DND-41 (cell line): ENCODE results near the gene ACLY.

ENCODE experiments used
- ATAC-seq: fragments of 200-7000 bp; cut with Tn5 transposase; 3 replicates; pipeline ENCODE4 v1.9.1; 2021; ENCODE audit warnings: low read depth; ENCODE audit not compliant: insufficient read depth
- DNase-seq: peaks from one replicate; pipeline ENCODE4 v3.0.0-alpha.2; 2020
- H2AFZ ChIP-seq: 2 replicates; pipeline ENCODE4 v1.6.0; 2012; ENCODE audit warnings: low read depth, low read length
- H3K27ac ChIP-seq: 2 replicates; pipeline ENCODE4 v1.5.1; 2012; ENCODE audit warnings: low read length, inconsistent platforms
- H3K27me3 ChIP-seq: fragments of 200-600 bp; sonication (generic); 2 replicates; pipeline ENCODE4 v1.6.0; 2012; ENCODE audit warnings: low read length, mild to moderate bottlenecking, inconsistent platforms; ENCODE audit not compliant: insufficient read depth, poor library complexity
- H3K36me3 ChIP-seq: 2 replicates; pipeline ENCODE4 v1.5.1; 2012; ENCODE audit warnings: low read length, inconsistent platforms; ENCODE audit not compliant: insufficient read depth
- H3K4me1 ChIP-seq: 2 replicates; pipeline ENCODE4 v1.5.1; 2012; ENCODE audit warnings: mild to moderate bottlenecking, low read length; ENCODE audit not compliant: insufficient read depth
- H3K4me2 ChIP-seq: 2 replicates; pipeline ENCODE4 v1.6.0; 2012; ENCODE audit warnings: mild to moderate bottlenecking, moderate library complexity, low read length, inconsistent platforms; ENCODE audit not compliant: insufficient read depth
- H3K4me3 ChIP-seq, 2 experiments: fragments of 200-600 bp in 1 of 2; shearing (Covaris generic) in 1 of 2; 2 replicates each; pipeline ENCODE4 v1.5.1; 2012 to 2016; ENCODE audit warnings: inconsistent platforms in 2 of 2, low read length in 2 of 2, mild to moderate bottlenecking in 2 of 2, low read depth in 1 of 2, moderate library complexity in 1 of 2
- H3K79me2 ChIP-seq: 2 replicates; pipeline ENCODE4 v1.6.0; 2012; ENCODE audit warnings: low read length, inconsistent platforms; ENCODE audit not compliant: insufficient read depth
- H3K9ac ChIP-seq: 2 replicates; pipeline ENCODE4 v1.6.0; 2012; ENCODE audit warnings: low read depth, mild to moderate bottlenecking, inconsistent platforms, low read length, moderate library complexity
- H3K9me3 ChIP-seq: 2 replicates; pipeline ENCODE4 v1.5.1; 2012; ENCODE audit warnings: low read length, moderate library complexity, mild to moderate bottlenecking, inconsistent platforms; ENCODE audit not compliant: insufficient read depth, severe bottlenecking
- H4K20me1 ChIP-seq: 2 replicates; pipeline ENCODE4 v1.6.0; 2012; ENCODE audit warnings: low read length; ENCODE audit not compliant: insufficient read depth
- CTCF ChIP-seq: IDR thresholded peaks from 2 replicates; pipeline ENCODE4 v1.5.1; 2012; ENCODE audit warnings: borderline replicate concordance, low read length, moderate library complexity, mild to moderate bottlenecking; ENCODE audit not compliant: poor library complexity, severe bottlenecking; ENCODE audit errors: extremely low read depth
- EZH2 ChIP-seq: IDR thresholded peaks from 3 replicates; pipeline ENCODE4 v1.6.1; 2012; ENCODE audit warnings: borderline replicate concordance, low read depth, mild to moderate bottlenecking, moderate library complexity, low read length, inconsistent platforms; ENCODE audit not compliant: severe bottlenecking

The ACLY gene

GRCh38 chr17:41913798-41914197, 5.0 kb downstream of the ACLY start:
- Histone ChIP-seq H3K27me3 (no peaks in the 10 kb centered on the region), H3K9ac (no peak overlapping the region), H3K36me3 (peaks cover 77% of the 10 kb centered on the region), H3K27ac (no peak overlapping the region), H3K4me3 (no peak overlapping the region), H3K4me2 (no peak overlapping the region), H3K9me3 (no peaks in the 10 kb centered on the region), H3K4me1 (peaks cover 25% of the 10 kb centered on the region), H2AFZ (no peak overlapping the region), H3K79me2 (peaks cover 83% of the 10 kb centered on the region), H4K20me1 (peaks cover 83% of the 10 kb centered on the region)
- DNase-seq = no peak
- ATAC-seq = no peak
- TF ChIP-seq EZH2 = no peak
- no peak for TF ChIP-seq CTCF

GRCh38 chr17:41912925-41913324, 5.8 kb downstream of the ACLY start:
- Histone ChIP-seq H3K36me3 (peaks cover 76% of the 10 kb centered on the region), H3K4me3 (no peak overlapping the region), H3K79me2 (peaks cover 74% of the 10 kb centered on the region), H3K27me3 (no peaks in the 10 kb centered on the region), H3K4me2 (no peak overlapping the region), H4K20me1 (peaks cover 83% of the 10 kb centered on the region), H3K9me3 (no peaks in the 10 kb centered on the region), H2AFZ (no peak overlapping the region), H3K4me1 (peaks cover 25% of the 10 kb centered on the region), H3K9ac (no peak overlapping the region), H3K27ac (no peak overlapping the region)
- ATAC-seq (no peak), DNase-seq (no peak)
- TF ChIP-seq CTCF (no peak), EZH2 (no peak)

GRCh38 chr17:41910701-41911391, 7.9 kb downstream of the ACLY start:
- no peaks in the 10 kb centered on the region for H3K9me3 ChIP-seq
- H3K9ac ChIP-seq = no peak overlapping the region
- peaks cover 78% of the 10 kb centered on the region for H4K20me1 ChIP-seq
- ATAC-seq (no peak), DNase-seq (no peak)
- no peak overlapping the region for H3K27ac ChIP-seq
- H3K4me1 ChIP-seq = peaks cover 5% of the 10 kb centered on the region; the same call in 1 of the 2 replicates
- H3K4me2 ChIP-seq = no peak overlapping the region
- peaks cover 53% of the 10 kb centered on the region for H3K79me2 ChIP-seq
- H2AFZ ChIP-seq = no peak overlapping the region
- H3K36me3 ChIP-seq = peaks cover 90% of the 10 kb centered on the region
- TF ChIP-seq EZH2 (no peak), CTCF (no peak)
- H3K4me3 ChIP-seq = no peak overlapping the region
- H3K27me3 ChIP-seq = no peaks in the 10 kb centered on the region

- no peak overlapping the region for H2AFZ ChIP-seq
- H3K4me3 ChIP-seq = no peak overlapping the region
- DNase-seq (no peak), ATAC-seq (no peak)
- H3K4me1 ChIP-seq = no peaks in the 10 kb centered on the region
- peaks cover 36% of the 10 kb centered on the region for H3K79me2 ChIP-seq
- no peak overlapping the region for H3K27ac ChIP-seq
- H3K9me3 ChIP-seq = no peaks in the 10 kb centered on the region
- no peak overlapping the region for H3K9ac ChIP-seq
- H3K4me2 ChIP-seq = no peak overlapping the region
- TF ChIP-seq EZH2 (no peak), CTCF (no peak)
- no peaks in the 10 kb centered on the region for H3K27me3 ChIP-seq
- H3K36me3 ChIP-seq = peaks cover 99% of the 10 kb centered on the region
- H4K20me1 ChIP-seq = peaks cover 61% of the 10 kb centered on the region
These were observed 9.7 kb downstream of the ACLY start for GRCh38 chr17:41909088-41909487.
